Liver (tissue), 9 donors: ENCODE data around the gene LMF1. TPM values are rescaled to one million over a fixed set of nuclear protein-coding genes. Genes with fewer than 3 reads are reported as not detected.

Experiments used
- DNase-seq: peaks from one replicate; pipeline ENCODE4 v3.0.0-alpha.2; 2017; ENCODE audit warnings: low spot score
- H3K27ac ChIP-seq, 2 donors: one replicate each; pipeline ENCODE4 v1.7.0; 2013; ENCODE audit warnings: inconsistent platforms in 2 of 2, low read length in 2 of 2, control low read depth in 1 of 2, low read depth in 1 of 2, mild to moderate bottlenecking in 1 of 2
- H3K27me3 ChIP-seq, 4 donors: one replicate each; pipeline versions ENCODE4 v1.6.1 to v1.7.0; 2013; ENCODE audit warnings: low read length in 3 of 4, inconsistent platforms in 1 of 4, mild to moderate bottlenecking in 1 of 4, moderate library complexity in 1 of 4; ENCODE audit not compliant: control insufficient read depth in 4 of 4, insufficient read depth in 4 of 4
- H3K36me3 ChIP-seq, 4 donors: one replicate each; pipeline versions ENCODE4 v1.6.1 to v1.7.0; 2013; ENCODE audit warnings: low read length in 3 of 4, mild to moderate bottlenecking in 3 of 4, low read depth in 1 of 4, moderate library complexity in 1 of 4; ENCODE audit not compliant: control insufficient read depth in 4 of 4, insufficient read depth in 3 of 4
- H3K4me1 ChIP-seq, 4 donors: one replicate each; pipeline versions ENCODE4 v1.6.1 to v1.7.0; 2013; ENCODE audit warnings: low read length in 3 of 4, mild to moderate bottlenecking in 3 of 4, moderate library complexity in 1 of 4; ENCODE audit not compliant: control insufficient read depth in 4 of 4, insufficient read depth in 4 of 4
- H3K4me3 ChIP-seq, 3 donors: one replicate each; pipeline versions ENCODE4 v1.6.1 to v1.7.0; 2013; ENCODE audit warnings: low read length in 3 of 3, control low read depth in 1 of 3, low read depth in 1 of 3, mild to moderate bottlenecking in 1 of 3
- H3K9ac ChIP-seq, 2 donors: one replicate each; pipeline ENCODE4 v1.7.0; 2013; ENCODE audit warnings: low read length in 2 of 2, mild to moderate bottlenecking in 2 of 2, moderate library complexity in 2 of 2, control low read depth in 1 of 2, low read depth in 1 of 2
- H3K9me3 ChIP-seq, 4 donors: one replicate each; pipeline versions ENCODE4 v1.6.1 to v1.7.0; 2013; ENCODE audit warnings: low read length in 3 of 4; ENCODE audit not compliant: control insufficient read depth in 4 of 4
- EGR1 ChIP-seq, 2 donors: IDR thresholded peaks; 2 replicates each; pipeline ENCODE4 v1.6.1; 2016 to 2018; ENCODE audit warnings: antibody characterized with exemption in 2 of 2, low read depth in 2 of 2
- FOXA2 ChIP-seq: IDR thresholded peaks from 2 replicates; pipeline ENCODE4 v1.6.1; 2016; ENCODE audit warnings: antibody characterized with exemption
- GABPA ChIP-seq, 2 donors: IDR thresholded peaks in 1 of 2; conservative IDR thresholded peaks in 1 of 2; 2 replicates each; pipeline ENCODE4 v1.6.1; 2016; ENCODE audit warnings: antibody characterized with exemption in 2 of 2, mild to moderate bottlenecking in 1 of 2, moderate library complexity in 1 of 2
- HNF4A ChIP-seq, 2 donors: conservative IDR thresholded peaks; 2 replicates each; pipeline ENCODE4 v1.6.1; 2016; ENCODE audit warnings: antibody characterized with exemption in 2 of 2, mild to moderate bottlenecking in 2 of 2
- HNF4G ChIP-seq: IDR thresholded peaks from 2 replicates; pipeline ENCODE4 v1.6.1; 2016; ENCODE audit warnings: antibody characterized with exemption
- JUND ChIP-seq, 2 donors: IDR thresholded peaks; 2 replicates each; pipeline ENCODE4 v1.6.1; 2016; ENCODE audit warnings: antibody characterized with exemption in 2 of 2
- NR2F2 ChIP-seq: IDR thresholded peaks from 2 replicates; pipeline ENCODE4 v1.6.1; 2016; ENCODE audit warnings: antibody characterized with exemption
- RAD21 ChIP-seq, 2 donors: IDR thresholded peaks; 2 replicates each; pipeline ENCODE4 v1.6.1; 2016; ENCODE audit warnings: antibody characterized with exemption in 2 of 2, mild to moderate bottlenecking in 2 of 2
- RXRA ChIP-seq, 2 donors: IDR thresholded peaks; 2 replicates each; pipeline ENCODE4 v1.6.1; 2017 to 2018; ENCODE audit warnings: antibody characterized with exemption in 2 of 2, mild to moderate bottlenecking in 1 of 2
- SP1 ChIP-seq: IDR thresholded peaks from 2 replicates; pipeline ENCODE4 v1.6.1; 2018; ENCODE audit warnings: antibody characterized with exemption, mild to moderate bottlenecking
- TAF1 ChIP-seq: conservative IDR thresholded peaks from 2 replicates; pipeline ENCODE4 v1.6.1; 2016; ENCODE audit warnings: antibody characterized with exemption, mild to moderate bottlenecking
- YY1 ChIP-seq: IDR thresholded peaks from 2 replicates; pipeline ENCODE4 v1.6.1; 2016; ENCODE audit warnings: antibody characterized with exemption, mild to moderate bottlenecking
- WGBS: extraction: QIAGEN DNeasy Blood & Tissue Kit; methylation state at CpG from one replicate; pipeline ENCODE4 v1.1.7; 2013; 5-methylcytosine and 5-hydroxymethylcytosine counted together
- polyA plus RNA-seq, 2 donors: library from polyadenylated mRNA; stranded (reverse) in 1 of 2; unstranded in 1 of 2; fragments of 200-250 nt in 1 of 2; fragments of >200 nt in 1 of 2; fragmentation: Nextera tagmentation in 1 of 2; extraction: Ambion mirVana in 1 of 2; gene quantifications; one replicate each; pipeline versions ENCODE4 v1.2.1 to v1.2.3, GENCODE V29; 2013 to 2015
- total RNA-seq, 2 donors: library from RNA; depleted of rRNA; stranded (reverse); fragments of >200 nt; gene quantifications; one replicate each; pipeline ENCODE4 v1.2.3, GENCODE V29; 2014
- TF ChIP-seq, protein P1 (sequence below): IDR thresholded peaks from 2 replicates; pipeline ENCODE4 v1.6.1; 2016; ENCODE audit warnings: antibody characterized with exemption
- TF ChIP-seq, protein P2 (sequence below): IDR thresholded peaks from 2 replicates; pipeline ENCODE4 v1.6.1; 2016; ENCODE audit warnings: antibody characterized with exemption
- TF ChIP-seq, protein P3 (sequence below): fragments of 150-350 bp; IDR thresholded peaks from 2 replicates; pipeline ENCODE4 v1.5.1; 2017; ENCODE audit warnings: improper control_type of control experiment, low read depth, low read length; ENCODE audit not compliant: missing input control
- TF ChIP-seq, protein P4 (sequence below): IDR thresholded peaks from 2 replicates; pipeline ENCODE4 v1.6.1; 2016; ENCODE audit warnings: antibody characterized with exemption
- TF ChIP-seq, protein P5 (sequence below): IDR thresholded peaks from 2 replicates; pipeline ENCODE4 v1.6.1; 2016; ENCODE audit warnings: antibody characterized with exemption, mild to moderate bottlenecking
- donor health status: healthy.
- donor health status: healthy.
- donor health status: healthy.
- donor health status: healthy.
- donor health status: healthy.

LMF1 gene
- total and polyA plus RNA-seq, 4 donors = 8.8 to 24.3 (median 12.6) TPM

DNA sequence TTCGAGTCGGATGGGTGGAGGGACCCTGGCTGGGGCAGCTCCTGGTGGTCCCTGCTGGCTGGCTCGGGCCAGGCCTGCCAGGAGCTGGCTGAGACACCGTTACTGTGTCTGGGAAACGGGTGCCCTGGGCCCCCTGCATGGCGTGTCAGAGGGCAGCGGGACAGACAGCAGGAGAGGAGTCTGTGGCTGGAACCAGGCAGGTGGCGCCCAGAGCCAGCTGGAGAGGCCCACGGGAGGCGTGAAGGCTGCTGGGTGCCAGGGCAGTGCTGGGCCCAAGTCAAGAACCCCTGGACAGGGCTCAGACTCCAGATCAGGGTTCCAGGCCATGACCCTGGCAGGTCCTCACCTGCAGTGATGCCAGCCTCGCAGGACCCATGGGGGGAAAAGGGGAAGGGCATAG, 27.4 kb upstream of the LMF1 start:
- Histone ChIP-seq H3K27me3 (peaks cover 0 to 2% (median 0%) of the 10 kb centered on the region in 4 donors), H3K4me1 (no peaks in the 10 kb centered on the region), H3K9me3 (peaks cover 0 to 10% (median 2%) of the 10 kb centered on the region in 4 donors), H3K27ac (no peak overlapping the region), H3K4me3 (no peak overlapping the region), H3K9ac (no peak overlapping the region), H3K36me3 (no peaks in the 10 kb centered on the region)
- WGBS = 77% methylated on average over 11 of the region's 11 CpGs
- no peak for DNase-seq
- TF ChIP-seq SP1 (no peak), RXRA (IDR thresholded peaks at IDR 0.05) (no peak), TAF1 (no peak), JUND (IDR thresholded peaks at IDR 0.05) (no peak), HNF4G (no peak), EGR1 (IDR thresholded peaks at IDR 0.05; ENCODE audit: low read depth in 2 of 2) (no peak)
- TF ChIP-seq, protein P1, sequence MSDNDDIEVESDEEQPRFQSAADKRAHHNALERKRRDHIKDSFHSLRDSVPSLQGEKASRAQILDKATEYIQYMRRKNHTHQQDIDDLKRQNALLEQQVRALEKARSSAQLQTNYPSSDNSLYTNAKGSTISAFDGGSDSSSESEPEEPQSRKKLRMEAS = no peak
- TF ChIP-seq, protein P2, sequence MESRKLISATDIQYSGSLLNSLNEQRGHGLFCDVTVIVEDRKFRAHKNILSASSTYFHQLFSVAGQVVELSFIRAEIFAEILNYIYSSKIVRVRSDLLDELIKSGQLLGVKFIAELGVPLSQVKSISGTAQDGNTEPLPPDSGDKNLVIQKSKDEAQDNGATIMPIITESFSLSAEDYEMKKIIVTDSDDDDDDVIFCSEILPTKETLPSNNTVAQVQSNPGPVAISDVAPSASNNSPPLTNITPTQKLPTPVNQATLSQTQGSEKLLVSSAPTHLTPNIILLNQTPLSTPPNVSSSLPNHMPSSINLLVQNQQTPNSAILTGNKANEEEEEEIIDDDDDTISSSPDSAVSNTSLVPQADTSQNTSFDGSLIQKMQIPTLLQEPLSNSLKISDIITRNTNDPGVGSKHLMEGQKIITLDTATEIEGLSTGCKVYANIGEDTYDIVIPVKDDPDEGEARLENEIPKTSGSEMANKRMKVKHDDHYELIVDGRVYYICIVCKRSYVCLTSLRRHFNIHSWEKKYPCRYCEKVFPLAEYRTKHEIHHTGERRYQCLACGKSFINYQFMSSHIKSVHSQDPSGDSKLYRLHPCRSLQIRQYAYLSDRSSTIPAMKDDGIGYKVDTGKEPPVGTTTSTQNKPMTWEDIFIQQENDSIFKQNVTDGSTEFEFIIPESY = no peak

DNA sequence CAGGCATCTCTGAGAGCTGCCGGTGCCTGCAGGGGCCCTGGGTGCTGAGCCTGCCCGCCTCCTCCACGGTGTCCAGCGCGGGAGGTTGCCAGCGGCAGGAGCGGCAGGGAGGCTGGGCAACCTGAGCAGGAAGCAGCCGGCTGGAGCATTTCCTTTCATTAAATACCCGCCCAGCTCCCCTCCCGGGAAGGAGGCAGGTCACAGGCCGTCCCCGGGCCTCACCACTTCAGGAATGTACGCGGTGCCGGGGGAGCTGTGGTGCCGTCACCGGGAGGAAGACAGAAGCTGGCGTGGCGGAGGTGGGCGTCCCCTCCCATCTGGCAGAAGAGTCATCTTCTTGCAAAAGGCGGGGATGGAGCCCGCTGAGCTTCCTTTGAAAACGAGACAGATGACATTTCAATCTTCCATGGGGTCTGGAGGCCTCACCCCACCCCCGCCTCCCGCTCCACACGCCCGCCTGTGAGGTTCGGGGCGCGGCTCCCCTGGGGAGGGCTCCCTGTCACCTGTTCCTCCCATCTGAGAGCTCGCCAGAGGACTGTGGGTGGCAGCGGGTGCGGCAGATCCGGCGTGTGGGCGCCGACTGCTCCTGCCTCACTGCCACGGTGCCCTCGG, 26.8 kb upstream of the LMF1 start:
- Histone ChIP-seq H3K4me1 (no peaks in the 10 kb centered on the region), H3K27ac (no peak overlapping the region), H3K4me3 (no peak overlapping the region), H3K9ac (no peak overlapping the region), H3K27me3 (peaks cover 0 to 2% (median 0%) of the 10 kb centered on the region in 4 donors), H3K36me3 (no peaks in the 10 kb centered on the region), H3K9me3 (peaks cover 0 to 10% (median 2%) of the 10 kb centered on the region in 4 donors)
- DNase-seq = no peak
- TF ChIP-seq FOXA2 (no peak), YY1 (no peak), SP1 (no peak), JUND (IDR thresholded peaks at IDR 0.05) (no peak), HNF4A (conservative IDR thresholded peaks at IDR 0.05) (no peak), RAD21 (IDR thresholded peaks at IDR 0.05) (no peak), GABPA (IDR thresholded peaks at IDR 0.05 in 1 of 2, conservative IDR thresholded peaks at IDR 0.05 in 1 of 2) (no peak), RXRA (IDR thresholded peaks at IDR 0.05) (no peak), HNF4G (no peak), NR2F2 (no peak), EGR1 (IDR thresholded peaks at IDR 0.05; ENCODE audit: low read depth in 2 of 2) (no peak)
- TF ChIP-seq, protein P3, sequence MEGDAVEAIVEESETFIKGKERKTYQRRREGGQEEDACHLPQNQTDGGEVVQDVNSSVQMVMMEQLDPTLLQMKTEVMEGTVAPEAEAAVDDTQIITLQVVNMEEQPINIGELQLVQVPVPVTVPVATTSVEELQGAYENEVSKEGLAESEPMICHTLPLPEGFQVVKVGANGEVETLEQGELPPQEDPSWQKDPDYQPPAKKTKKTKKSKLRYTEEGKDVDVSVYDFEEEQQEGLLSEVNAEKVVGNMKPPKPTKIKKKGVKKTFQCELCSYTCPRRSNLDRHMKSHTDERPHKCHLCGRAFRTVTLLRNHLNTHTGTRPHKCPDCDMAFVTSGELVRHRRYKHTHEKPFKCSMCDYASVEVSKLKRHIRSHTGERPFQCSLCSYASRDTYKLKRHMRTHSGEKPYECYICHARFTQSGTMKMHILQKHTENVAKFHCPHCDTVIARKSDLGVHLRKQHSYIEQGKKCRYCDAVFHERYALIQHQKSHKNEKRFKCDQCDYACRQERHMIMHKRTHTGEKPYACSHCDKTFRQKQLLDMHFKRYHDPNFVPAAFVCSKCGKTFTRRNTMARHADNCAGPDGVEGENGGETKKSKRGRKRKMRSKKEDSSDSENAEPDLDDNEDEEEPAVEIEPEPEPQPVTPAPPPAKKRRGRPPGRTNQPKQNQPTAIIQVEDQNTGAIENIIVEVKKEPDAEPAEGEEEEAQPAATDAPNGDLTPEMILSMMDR = no peak
- TF ChIP-seq, protein P4, sequence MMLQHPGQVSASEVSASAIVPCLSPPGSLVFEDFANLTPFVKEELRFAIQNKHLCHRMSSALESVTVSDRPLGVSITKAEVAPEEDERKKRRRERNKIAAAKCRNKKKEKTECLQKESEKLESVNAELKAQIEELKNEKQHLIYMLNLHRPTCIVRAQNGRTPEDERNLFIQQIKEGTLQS = no peak
- TF ChIP-seq, protein P2 = no peak
- TF ChIP-seq, protein P1 = no peak
- TF ChIP-seq, protein P5, sequence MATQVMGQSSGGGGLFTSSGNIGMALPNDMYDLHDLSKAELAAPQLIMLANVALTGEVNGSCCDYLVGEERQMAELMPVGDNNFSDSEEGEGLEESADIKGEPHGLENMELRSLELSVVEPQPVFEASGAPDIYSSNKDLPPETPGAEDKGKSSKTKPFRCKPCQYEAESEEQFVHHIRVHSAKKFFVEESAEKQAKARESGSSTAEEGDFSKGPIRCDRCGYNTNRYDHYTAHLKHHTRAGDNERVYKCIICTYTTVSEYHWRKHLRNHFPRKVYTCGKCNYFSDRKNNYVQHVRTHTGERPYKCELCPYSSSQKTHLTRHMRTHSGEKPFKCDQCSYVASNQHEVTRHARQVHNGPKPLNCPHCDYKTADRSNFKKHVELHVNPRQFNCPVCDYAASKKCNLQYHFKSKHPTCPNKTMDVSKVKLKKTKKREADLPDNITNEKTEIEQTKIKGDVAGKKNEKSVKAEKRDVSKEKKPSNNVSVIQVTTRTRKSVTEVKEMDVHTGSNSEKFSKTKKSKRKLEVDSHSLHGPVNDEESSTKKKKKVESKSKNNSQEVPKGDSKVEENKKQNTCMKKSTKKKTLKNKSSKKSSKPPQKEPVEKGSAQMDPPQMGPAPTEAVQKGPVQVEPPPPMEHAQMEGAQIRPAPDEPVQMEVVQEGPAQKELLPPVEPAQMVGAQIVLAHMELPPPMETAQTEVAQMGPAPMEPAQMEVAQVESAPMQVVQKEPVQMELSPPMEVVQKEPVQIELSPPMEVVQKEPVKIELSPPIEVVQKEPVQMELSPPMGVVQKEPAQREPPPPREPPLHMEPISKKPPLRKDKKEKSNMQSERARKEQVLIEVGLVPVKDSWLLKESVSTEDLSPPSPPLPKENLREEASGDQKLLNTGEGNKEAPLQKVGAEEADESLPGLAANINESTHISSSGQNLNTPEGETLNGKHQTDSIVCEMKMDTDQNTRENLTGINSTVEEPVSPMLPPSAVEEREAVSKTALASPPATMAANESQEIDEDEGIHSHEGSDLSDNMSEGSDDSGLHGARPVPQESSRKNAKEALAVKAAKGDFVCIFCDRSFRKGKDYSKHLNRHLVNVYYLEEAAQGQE = no peak
- 47% methylated on average over 39 of the region's 39 CpGs for WGBS
